HCT116 (cell line): ENCODE results near the gene DENND4C. TPM values are rescaled to one million over a fixed set of nuclear protein-coding genes. Genes with fewer than 3 reads are reported as not detected.

Experiments used
- ATAC-seq: fragments of 200-7000 bp; cut with Tn5 transposase; 2 replicates; pipeline ENCODE4 v1.9.1; 2020; ENCODE audit warnings: mild to moderate bottlenecking, moderate library complexity
- BruUV-seq: library from RNA; stranded (reverse); fragments of 400-500 nt; replicated peaks from 2 replicates; lab custom pipeline; 2021; lab: Mats Ljungman, UMichigan
- CTCF ChIA-PET: fragments of 300-600 bp; sonication (Branson Sonifier 250); formaldehyde crosslinking; loops from one replicate; lab custom pipeline; 2021; ENCODE audit warnings: antibody characterized with exemption; lab: Charles Lee
- POLR2A ChIA-PET: fragments of 300-600, 350-600 bp; sonication (Branson Sonifier 250); formaldehyde crosslinking; loops from one replicate; lab custom pipeline; 2021; ENCODE audit warnings: antibody characterized with exemption; lab: Charles Lee
- RAD21 ChIA-PET, 2 experiments: fragments of 300-600 bp; sonication (Branson Sonifier 250); formaldehyde crosslinking; loops; one replicate each; lab custom pipeline; 2023; ENCODE audit warnings: low total read pairs in 2 of 2; ENCODE audit not compliant: uncharacterized antibody in 2 of 2, unreplicated experiment in 2 of 2, low non-redundant PET in 1 of 2; lab: Charles Lee
- DNase-seq: peaks from one replicate; pipeline ENCODE4 v3.0.0-alpha.2; 2010; ENCODE audit warnings: low read depth, low spot score
- H2AFZ ChIP-seq: fragments of 200-600 bp; shearing (Covaris generic), sonication (generic); 2 replicates; pipeline ENCODE4 v1.6.1; 2017; ENCODE audit warnings: low read depth, mixed run types, mixed read lengths, antibody characterized with exemption, low read length; ENCODE audit not compliant: poor library complexity, severe bottlenecking
- H3K27ac ChIP-seq: 2 replicates; pipeline ENCODE4 v1.5.1; 2012; ENCODE audit warnings: low read depth, low read length
- H3K27me3 ChIP-seq: fragments of 200-600 bp; sonication (generic); 2 replicates; pipeline ENCODE4 v1.6.1; 2016; ENCODE audit warnings: mixed run types, low read length, mixed read lengths; ENCODE audit not compliant: insufficient read depth
- H3K36me3 ChIP-seq, 2 experiments: fragments of 200-500 bp in 1 of 2; fragments of 200-600 bp in 1 of 2; sonication (Bioruptor generic) in 1 of 2; sonication (generic) in 1 of 2; 2 replicates each; pipeline versions ENCODE4 v1.5.1 to v1.6.1; 2014 to 2016; ENCODE audit warnings: low read length in 2 of 2, inconsistent platforms in 1 of 2, mixed read lengths in 1 of 2, mixed run types in 1 of 2; ENCODE audit not compliant: insufficient read depth in 2 of 2, control insufficient read depth in 1 of 2
- H3K4me1 ChIP-seq, 2 experiments: fragments of 200-600 bp in 1 of 2; sonication (generic) in 1 of 2; 2 replicates each; pipeline versions ENCODE4 v1.5.1 to v1.6.1; 2012 to 2017; ENCODE audit warnings: low read length in 2 of 2, inconsistent platforms in 1 of 2, mild to moderate bottlenecking in 1 of 2, mixed read lengths in 1 of 2, mixed run types in 1 of 2, moderate library complexity in 1 of 2; ENCODE audit not compliant: insufficient read depth in 2 of 2, control insufficient read depth in 1 of 2
- H3K4me2 ChIP-seq: fragments of 200-600 bp; sonication (generic); 2 replicates; pipeline ENCODE4 v1.6.1; 2017; ENCODE audit warnings: mixed run types, low read length, mixed read lengths
- H3K4me3 ChIP-seq, 2 experiments: fragments of 200-600 bp in 1 of 2; sonication (generic) in 1 of 2; replicated peaks in 1 of 2; 2 replicates each; pipeline ENCODE4 v1.5.1; 2011 to 2016; ENCODE audit warnings: low read length in 2 of 2, control low read depth in 1 of 2, low read depth in 1 of 2, mild to moderate bottlenecking in 1 of 2, mixed read lengths in 1 of 2, mixed run types in 1 of 2
- H3K79me2 ChIP-seq: fragments of 200-600 bp; sonication (generic); 2 replicates; pipeline ENCODE4 v1.6.1; 2017; ENCODE audit warnings: mild to moderate bottlenecking, mixed run types, low read length, moderate library complexity, mixed read lengths; ENCODE audit not compliant: insufficient read depth
- H3K9ac ChIP-seq: fragments of 200-600 bp; sonication (generic); 2 replicates; pipeline ENCODE4 v1.6.1; 2016; ENCODE audit warnings: low read length, mixed read lengths
- H3K9me2 ChIP-seq: fragments of 200-600 bp; sonication (generic), shearing (Covaris generic); 2 replicates; pipeline ENCODE4 v1.6.1; 2017; ENCODE audit warnings: mixed run types, mild to moderate bottlenecking, moderate library complexity; ENCODE audit not compliant: insufficient read depth
- H3K9me3 ChIP-seq, 2 experiments: fragments of 200-500 bp in 1 of 2; fragments of 200-600 bp in 1 of 2; sonication (Bioruptor generic) in 1 of 2; sonication (generic) in 1 of 2; 2 replicates each; pipeline ENCODE4 v1.6.1; 2014 to 2017; ENCODE audit warnings: low read length in 2 of 2, mixed read lengths in 2 of 2, inconsistent platforms in 1 of 2, low read depth in 1 of 2, mild to moderate bottlenecking in 1 of 2, mixed run types in 1 of 2, moderate library complexity in 1 of 2; ENCODE audit not compliant: control insufficient read depth in 1 of 2, insufficient read depth in 1 of 2
- H4K20me1 ChIP-seq: fragments of 200-600 bp; sonication (generic), shearing (Covaris generic); 2 replicates; pipeline ENCODE4 v1.6.1; 2017; ENCODE audit warnings: mixed run types, mild to moderate bottlenecking, moderate library complexity; ENCODE audit not compliant: insufficient read depth
- ATF3 ChIP-seq: IDR thresholded peaks from 2 replicates; pipeline ENCODE4 v1.6.1; 2012
- CBX3 ChIP-seq: IDR thresholded peaks from 2 replicates; pipeline ENCODE4 v1.6.1; 2012; ENCODE audit warnings: low read depth
- CTCF ChIP-seq, 3 experiments: fragments of 200-600 bp in 1 of 3; sonication (generic) in 1 of 3; IDR thresholded peaks in 2 of 3; conservative IDR thresholded peaks in 1 of 3; 2 replicates each; pipeline ENCODE4 v1.5.1; 2012 to 2017; ENCODE audit warnings: low read depth in 2 of 3, low read length in 2 of 3, antibody characterized with exemption in 1 of 3, borderline replicate concordance in 1 of 3, control low read depth in 1 of 3, mild to moderate bottlenecking in 1 of 3, mixed read lengths in 1 of 3, mixed run types in 1 of 3, moderate library complexity in 1 of 3; ENCODE audit not compliant: insufficient read depth in 1 of 3
- EGR1 ChIP-seq: IDR thresholded peaks from 2 replicates; pipeline ENCODE4 v1.6.1; 2012; ENCODE audit warnings: low read depth
- ELF1 ChIP-seq: IDR thresholded peaks from 2 replicates; pipeline ENCODE4 v1.6.1; 2012; ENCODE audit warnings: low read depth, borderline replicate concordance
- FOSL1 ChIP-seq: IDR thresholded peaks from 2 replicates; pipeline ENCODE4 v1.6.1; 2012; ENCODE audit warnings: low read depth
- JUND ChIP-seq: IDR thresholded peaks from 2 replicates; pipeline ENCODE4 v1.6.1; 2012
- MAX ChIP-seq: IDR thresholded peaks from 2 replicates; pipeline ENCODE4 v1.6.1; 2012
- POLR2A ChIP-seq: IDR thresholded peaks from 2 replicates; pipeline ENCODE4 v1.7.0; 2011; ENCODE audit warnings: borderline replicate concordance; ENCODE audit not compliant: insufficient read depth, insufficient read length; ENCODE audit errors: extremely low read depth
- RAD21 ChIP-seq: IDR thresholded peaks from 2 replicates; pipeline ENCODE4 v1.6.1; 2012; ENCODE audit warnings: low read depth, mild to moderate bottlenecking
- REST ChIP-seq: IDR thresholded peaks from 2 replicates; pipeline ENCODE4 v1.6.1; 2012; ENCODE audit warnings: low read depth
- SIN3A ChIP-seq: IDR thresholded peaks from 2 replicates; pipeline ENCODE4 v1.6.1; 2012; ENCODE audit warnings: low read depth
- SRF ChIP-seq: IDR thresholded peaks from 2 replicates; pipeline ENCODE4 v1.6.1; 2012; ENCODE audit warnings: low read depth
- ZFX ChIP-seq: fragments of 450-650 bp; IDR thresholded peaks from 2 replicates; pipeline ENCODE4 v1.6.1; 2017
- ZNF274 ChIP-seq: fragments of 200-500 bp; sonication (Bioruptor generic); IDR thresholded peaks from 2 replicates; pipeline ENCODE4 v1.6.1; 2014; ENCODE audit warnings: mild to moderate bottlenecking, low read depth, low read length, inconsistent platforms
- intact Hi-C: fragments of 100-400 bp; cut with micrococcal nuclease; formaldehyde crosslinking; loops from 2 replicates; pipeline ENCODE4 v1.10.0; 2022
- total RNA-seq: library from RNA; stranded (reverse); gene quantifications from one replicate; pipeline ENCODE4 v1.2.1, GENCODE V29; 2021; ENCODE audit not compliant: unreplicated experiment

The DENND4C gene
- total RNA-seq, 1 experiment from 2014 or later, result 20.9 TPM

GRCh38 chr9:19286634-19287188, 56.2 kb downstream of the DENND4C start:
- ATAC-seq, result peak; percentile 54; the same call in 1 of the 2 replicates

More at GRCh38 chr9:19286634-19287188, 56.2 kb downstream of the DENND4C start:
- ChIA-PET RAD21 (no interaction called here), POLR2A (no interaction called here), CTCF (no interaction called here)
- Histone ChIP-seq H3K79me2 (peaks cover 37% of the 10 kb centered on the region), H3K27me3 (no peaks in the 10 kb centered on the region), H2AFZ (no peak overlapping the region), H3K27ac (no peak overlapping the region), H3K9me2 (no peaks in the 10 kb centered on the region), H3K9ac (no peak overlapping the region), H3K4me2 (peak overlapping the region; percentile 33), H3K4me3 (no peak overlapping the region), H3K4me1 (peaks cover 8 to 11% of the 10 kb centered on the region in 2 experiments), H3K9me3 (no peaks in the 10 kb centered on the region), H3K36me3 (peaks cover under 1 to 4% of the 10 kb centered on the region in 2 experiments; a peak in 1 of 4 replicates), H4K20me1 (0 out of 2 replicates have a peak, but pooled peaks cover 8% of the 10 kb centered on the region)
- BruUV-seq, result no TSS peak
- TF ChIP-seq POLR2A, result no peak
- TF ChIP-seq SRF, result no peak
- TF ChIP-seq EGR1, result no peak
- no peak for TF ChIP-seq ZNF274
- TF ChIP-seq RAD21, result no peak
- no peak for TF ChIP-seq CTCF (IDR thresholded peaks at IDR 0.05 in 2 of 3, conservative IDR thresholded peaks at IDR 0.05 in 1 of 3; ENCODE audit: borderline replicate concordance in 1 of 3, insufficient read depth in 1 of 3, low read depth in 2 of 3, low read length in 2 of 3)
- TF ChIP-seq REST, result no peak
- no peak for TF ChIP-seq MAX
- no peak for TF ChIP-seq JUND
- TF ChIP-seq SIN3A, result no peak
- TF ChIP-seq ELF1, result no peak
- TF ChIP-seq FOSL1, result no peak
- no peak for TF ChIP-seq ATF3
- no peak for TF ChIP-seq ZFX
- no peak for TF ChIP-seq CBX3
- intact Hi-C loops, result no loop called here
- no peak for DNase-seq
